NCI-H345 (cell line): ENCODE data around the gene DGKG.

Source experiments
- DNase-seq: peaks from one replicate; lab custom pipeline; 2025; lab: John Stamatoyannopoulos, UW

The DGKG gene

GRCh38 chr3:186209810-186210752, 152.0 kb downstream of the DGKG start:
- DNase-seq, result no peak

GRCh38 chr3:186208296-186208989, 153.6 kb downstream of the DGKG start:
- DNase-seq, result no peak

- no peak for DNase-seq
Observed at GRCh38 chr3:186207515-186207914, 154.5 kb downstream of the DGKG start.

GRCh38 chr3:186200726-186201125, 161.3 kb downstream of the DGKG start:
- no peak for DNase-seq

GRCh38 chr3:186198442-186198841, 163.6 kb downstream of the DGKG start:
- no peak for DNase-seq

- no peak for DNase-seq
Observed at GRCh38 chr3:186194451-186194811, 167.6 kb downstream of the DGKG start.

DNA sequence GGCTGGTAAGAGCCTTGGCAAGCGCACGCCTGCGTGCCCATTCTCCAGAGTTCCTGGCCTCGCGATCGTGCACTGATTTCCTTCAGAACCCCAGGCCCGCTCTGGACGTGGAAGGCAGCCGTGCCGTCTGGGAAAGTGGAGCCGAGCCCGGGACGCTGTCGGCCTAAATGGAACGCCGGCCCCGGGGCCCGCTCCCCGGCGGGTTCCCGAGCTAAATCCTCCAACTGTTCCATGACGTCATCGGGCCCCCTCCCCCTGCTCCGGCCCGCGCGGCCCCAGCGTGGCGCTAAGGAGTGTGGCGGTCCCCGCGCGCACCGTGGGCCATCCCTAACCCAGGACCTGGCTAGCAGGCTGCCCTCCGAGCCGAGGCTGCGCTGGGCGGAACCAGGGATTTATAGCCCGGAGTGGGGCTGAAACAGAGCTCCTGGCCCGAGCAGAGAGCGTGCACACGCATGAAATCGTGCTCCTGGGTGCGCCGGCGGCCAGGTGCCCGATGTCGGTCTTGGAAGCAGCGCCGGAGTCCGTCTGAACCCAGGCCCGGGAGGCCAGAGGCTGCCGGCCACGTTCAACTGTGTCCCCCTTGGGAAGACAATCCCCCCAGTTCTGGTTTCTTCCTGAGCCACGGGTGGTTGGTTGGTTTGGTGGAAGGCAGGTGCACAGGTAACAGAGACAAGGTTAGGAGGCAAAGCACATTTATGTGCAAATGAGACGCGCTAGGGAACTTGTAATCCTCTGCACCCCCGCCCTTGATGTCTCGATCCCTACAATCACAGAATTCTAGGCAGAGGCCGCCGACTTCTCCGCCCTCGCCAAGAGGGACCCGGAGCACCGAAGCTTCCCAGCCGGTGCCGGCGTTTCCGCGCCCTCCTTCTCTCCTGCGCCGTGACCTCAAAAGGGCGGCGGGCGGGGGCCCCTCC, 168.2 kb downstream of the DGKG start:
- no peak for DNase-seq

DNA sequence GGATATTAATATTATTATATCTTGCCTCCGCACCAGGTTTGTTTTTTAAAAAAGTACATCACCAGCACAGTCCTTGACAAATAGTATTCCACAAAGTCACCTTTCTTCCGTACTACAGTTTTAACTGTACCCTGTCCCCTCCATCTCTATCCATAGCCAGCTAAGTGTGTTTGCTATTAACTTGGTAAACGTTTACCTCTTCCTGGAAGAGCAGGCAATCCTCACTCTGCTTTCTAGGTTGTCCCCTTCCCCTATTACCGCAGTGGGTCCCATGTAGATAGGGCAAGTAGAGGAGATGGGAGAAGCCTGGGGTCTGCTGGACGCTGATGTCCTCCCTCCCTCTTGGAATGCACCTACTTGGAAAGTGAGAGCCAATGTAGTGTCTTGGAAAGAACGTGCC, 169.2 kb downstream of the DGKG start:
- no peak for DNase-seq

- DNase-seq, result no peak
Observed at GRCh38 chr3:186189492-186189891, 172.5 kb downstream of the DGKG start.

- no peak for DNase-seq
Observed at GRCh38 chr3:186187401-186188275, 174.4 kb downstream of the DGKG start.

- no peak for DNase-seq
Observed at GRCh38 chr3:186185194-186185787, 176.7 kb downstream of the DGKG start.

DNA sequence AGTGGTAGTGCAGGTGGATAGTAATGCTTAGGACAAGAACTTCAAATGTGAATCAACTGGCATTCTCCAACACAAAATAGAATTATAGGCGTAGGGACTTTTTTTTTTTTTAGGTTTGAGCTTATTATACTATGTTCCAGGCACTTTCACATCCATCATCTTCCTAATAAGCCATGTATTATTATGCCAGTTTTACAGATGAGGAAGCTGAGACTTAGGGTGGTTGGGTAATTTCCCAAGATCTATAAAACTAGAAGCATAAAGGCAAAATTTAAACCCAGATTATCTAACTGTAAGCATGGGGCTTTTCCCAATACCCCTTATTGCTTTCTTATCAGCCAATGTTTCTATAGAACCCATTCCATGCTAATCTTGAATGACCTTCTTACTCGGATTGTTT, 178.0 kb downstream of the DGKG start:
- DNase-seq, result no peak

- no peak for DNase-seq
Observed at GRCh38 chr3:186182850-186183249, 179.2 kb downstream of the DGKG start.

- DNase-seq, result no peak
Observed at GRCh38 chr3:186181901-186182300, 180.1 kb downstream of the DGKG start.

GRCh38 chr3:186180891-186181481, 181.0 kb downstream of the DGKG start:
- DNase-seq, result no peak

GRCh38 chr3:186180151-186180550, 181.9 kb downstream of the DGKG start:
- DNase-seq, result no peak

GRCh38 chr3:186178412-186178811, 183.6 kb downstream of the DGKG start:
- DNase-seq, result no peak

GRCh38 chr3:186176373-186176990, 185.6 kb downstream of the DGKG start:
- no peak for DNase-seq

- DNase-seq, result no peak
Observed at GRCh38 chr3:186173224-186173815, 188.7 kb downstream of the DGKG start.

GRCh38 chr3:186172353-186172752, 189.7 kb downstream of the DGKG start:
- DNase-seq, result no peak
